Gastroesophageal sphincter (tissue), 4 donors: Measurements from ENCODE around the gene TTC8. TPM values are rescaled to one million over a fixed set of nuclear protein-coding genes. Genes with fewer than 3 reads are reported as not detected.

Experiments
- ATAC-seq: fragments of 150-250 bp; one replicate; pipeline ENCODE4 v1.9.1; 2016; ENCODE audit warnings: mild to moderate bottlenecking, moderate library complexity
- H3K27ac ChIP-seq, 4 donors: fragments of 200-600 bp; sonication (generic) in 3 of 4; 1 replicate in 3 of 4; 2 replicates in 1 of 4; pipeline ENCODE4 v1.5.1; 2016 to 2019
- H3K27me3 ChIP-seq: fragments of 200-600 bp; sonication (generic); one replicate; pipeline ENCODE4 v1.5.1; 2019
- H3K36me3 ChIP-seq, 2 donors: fragments of 200-600 bp; sonication (generic); one replicate each; pipeline ENCODE4 v1.5.1; 2019; ENCODE audit warnings: control low read depth in 1 of 2
- H3K4me1 ChIP-seq, 3 donors: fragments of 200-600 bp; sonication (generic); 1 replicate in 2 of 3; 2 replicates in 1 of 3; pipeline ENCODE4 v1.5.1; 2016 to 2019; ENCODE audit warnings: control low read depth in 2 of 3
- H3K4me3 ChIP-seq, 2 donors: fragments of 200-600 bp; sonication (generic); one replicate each; pipeline ENCODE4 v1.5.1; 2019; ENCODE audit warnings: mild to moderate bottlenecking in 1 of 2, moderate library complexity in 1 of 2
- H3K9me3 ChIP-seq, 3 donors: fragments of 200-600 bp; sonication (generic); one replicate each; pipeline ENCODE4 v1.5.1; 2017 to 2019; ENCODE audit warnings: control low read depth in 2 of 3
- EP300 ChIP-seq: sonication (generic); formaldehyde crosslinking; IDR thresholded peaks from one replicate; pipeline ENCODE4 v1.6.1; 2017; ENCODE audit warnings: antibody characterized with exemption, mild to moderate bottlenecking
- POLR2A ChIP-seq, 2 donors: fragments of 450-650 bp; IDR thresholded peaks; one replicate each; pipeline ENCODE4 v1.6.1; 2017; ENCODE audit warnings: antibody characterized with exemption in 2 of 2, mild to moderate bottlenecking in 2 of 2, moderate library complexity in 1 of 2
- POLR2AphosphoS5 ChIP-seq: sonication (generic); formaldehyde crosslinking; IDR thresholded peaks from one replicate; pipeline ENCODE4 v1.6.1; 2017; ENCODE audit warnings: antibody characterized with exemption
- WGBS, 2 donors: methylation state at CpG; one replicate each; pipeline ENCODE4 v1.1.5; 2018; ENCODE audit warnings: low coverage in 1 of 2; 5-methylcytosine and 5-hydroxymethylcytosine counted together
- total RNA-seq, 4 donors: library from RNA; depleted of rRNA; stranded (reverse); fragments of >200 nt; gene quantifications; one replicate each; pipeline ENCODE4 v1.1.0, GENCODE V29; 2016
- TF ChIP-seq, protein P1 (sequence below), 4 experiments: fragments of 200-600 bp in 2 of 4; fragments of 450-650 bp in 2 of 4; sonication (generic) in 1 of 4; IDR thresholded peaks; one replicate each; pipeline ENCODE4 v1.5.1; 2017 to 2019; ENCODE audit warnings: antibody characterized with exemption in 4 of 4, mild to moderate bottlenecking in 2 of 4, moderate library complexity in 2 of 4

The TTC8 gene
- total RNA-seq, 4 donors from 2014 or later = 17.0 to 35.3 (median 24.8) TPM

DNA sequence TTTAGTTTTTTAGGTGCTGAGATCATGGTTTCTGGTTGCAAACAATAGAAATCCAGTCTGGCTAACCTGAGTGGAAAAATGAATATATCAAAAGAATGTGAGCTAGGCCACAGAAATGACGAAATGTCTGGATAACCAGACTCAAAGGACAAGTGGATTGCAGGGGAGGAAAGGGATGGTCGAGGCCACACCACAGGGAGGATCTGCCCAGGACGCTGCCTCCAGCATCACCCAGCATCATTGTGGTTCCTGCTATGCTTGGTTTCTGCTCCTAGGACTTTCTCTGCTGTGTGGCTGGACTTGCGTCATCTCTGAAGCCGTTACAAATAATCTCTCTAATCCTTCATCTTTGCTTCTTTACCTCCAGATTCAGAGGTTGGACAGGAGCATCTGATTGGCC lies 80.4 kb downstream of the TTC8 start:
- Histone ChIP-seq H3K4me3 (no peak overlapping the region), H3K9me3 (peaks cover 0 to 11% (median 0%) of the 10 kb centered on the region in 3 donors), H3K4me1 (no peaks in the 10 kb centered on the region), H3K36me3 (no peaks in the 10 kb centered on the region), H3K27ac (no peak overlapping the region), H3K27me3 (peaks cover 6% of the 10 kb centered on the region)
- TF ChIP-seq POLR2AphosphoS5 (no peak), POLR2A (IDR thresholded peaks at IDR 0.05) (no peak), EP300 (no peak)
- TF ChIP-seq, protein P1, sequence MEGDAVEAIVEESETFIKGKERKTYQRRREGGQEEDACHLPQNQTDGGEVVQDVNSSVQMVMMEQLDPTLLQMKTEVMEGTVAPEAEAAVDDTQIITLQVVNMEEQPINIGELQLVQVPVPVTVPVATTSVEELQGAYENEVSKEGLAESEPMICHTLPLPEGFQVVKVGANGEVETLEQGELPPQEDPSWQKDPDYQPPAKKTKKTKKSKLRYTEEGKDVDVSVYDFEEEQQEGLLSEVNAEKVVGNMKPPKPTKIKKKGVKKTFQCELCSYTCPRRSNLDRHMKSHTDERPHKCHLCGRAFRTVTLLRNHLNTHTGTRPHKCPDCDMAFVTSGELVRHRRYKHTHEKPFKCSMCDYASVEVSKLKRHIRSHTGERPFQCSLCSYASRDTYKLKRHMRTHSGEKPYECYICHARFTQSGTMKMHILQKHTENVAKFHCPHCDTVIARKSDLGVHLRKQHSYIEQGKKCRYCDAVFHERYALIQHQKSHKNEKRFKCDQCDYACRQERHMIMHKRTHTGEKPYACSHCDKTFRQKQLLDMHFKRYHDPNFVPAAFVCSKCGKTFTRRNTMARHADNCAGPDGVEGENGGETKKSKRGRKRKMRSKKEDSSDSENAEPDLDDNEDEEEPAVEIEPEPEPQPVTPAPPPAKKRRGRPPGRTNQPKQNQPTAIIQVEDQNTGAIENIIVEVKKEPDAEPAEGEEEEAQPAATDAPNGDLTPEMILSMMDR (IDR thresholded peaks at IDR 0.05) = no peak
- 79 to 80% methylated on average over 2 to 4 of the region's 5 CpGs for WGBS, 2 donors
- ATAC-seq = no peak

DNA sequence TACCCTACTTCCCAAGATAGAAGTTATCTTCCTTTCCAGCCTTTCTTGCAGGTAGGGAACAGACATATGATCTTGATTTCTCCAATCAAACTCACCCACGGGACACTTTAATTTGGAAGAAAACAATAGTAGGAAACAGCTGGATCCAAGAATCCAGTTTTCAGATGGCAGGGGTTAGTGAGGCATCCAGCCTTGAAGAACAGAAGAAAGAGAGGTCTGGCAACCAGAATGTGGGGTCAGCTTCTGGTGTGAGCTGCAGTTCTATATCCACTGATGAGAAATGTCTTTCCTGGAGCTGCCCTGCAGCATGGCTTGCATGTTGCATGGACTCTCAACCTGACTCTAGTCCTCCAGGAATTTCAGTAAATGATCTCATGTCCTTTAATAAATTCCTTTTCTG lies 83.8 kb downstream of the TTC8 start:
- ATAC-seq = no peak
- no peak overlapping the region for H3K27ac ChIP-seq
- WGBS, 2 donors = 67 to 100% methylated on average over 1 of the region's 1 CpG

DNA sequence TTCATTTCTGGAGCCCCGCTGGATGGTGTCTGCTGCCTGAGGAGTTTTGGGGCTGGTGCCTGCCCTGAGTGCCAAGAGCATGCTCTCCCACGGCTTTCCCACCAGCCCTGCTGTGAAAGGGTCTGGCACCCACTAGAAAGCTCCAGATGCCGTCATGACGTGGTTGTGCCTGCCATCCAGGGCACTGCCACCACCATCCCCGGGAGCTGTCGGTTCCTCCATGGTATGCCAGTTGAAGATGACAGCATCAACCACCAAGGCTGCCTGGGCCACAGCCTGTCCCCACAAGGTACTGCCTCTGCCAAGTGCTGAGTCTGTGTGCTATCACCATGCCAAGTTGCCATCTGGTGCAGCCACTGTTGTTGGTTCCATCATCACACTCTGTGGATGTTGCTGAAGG lies 85.9 kb downstream of the TTC8 start:
- Histone ChIP-seq H3K27ac (no peak overlapping the region), H3K4me1 (no peaks in the 10 kb centered on the region), H3K27me3 (peaks cover 12% of the 10 kb centered on the region), H3K4me3 (no peak overlapping the region), H3K9me3 (peaks cover 0 to 16% (median 0%) of the 10 kb centered on the region in 3 donors), H3K36me3 (no peaks in the 10 kb centered on the region)
- WGBS, 2 donors = 100% methylated on average over 1 of the region's 6 CpGs; no CpG with 5 or more reads in 1 of the 2 donors
- TF ChIP-seq, protein P1 (IDR thresholded peaks at IDR 0.05) = no peak
- no peak for TF ChIP-seq POLR2A (IDR thresholded peaks at IDR 0.05)
- TF ChIP-seq EP300 = no peak
- TF ChIP-seq POLR2AphosphoS5 = no peak
- ATAC-seq = no peak

More for the DNA sequence above, 83.8 kb downstream of the TTC8 start:
- Histone ChIP-seq H3K4me1 (no peaks in the 10 kb centered on the region), H3K36me3 (no peaks in the 10 kb centered on the region), H3K4me3 (no peak overlapping the region), H3K27me3 (peaks cover 9% of the 10 kb centered on the region), H3K9me3 (peaks cover 0 to 16% (median 0%) of the 10 kb centered on the region in 3 donors)
- TF ChIP-seq POLR2A (IDR thresholded peaks at IDR 0.05) (no peak), EP300 (no peak), POLR2AphosphoS5 (no peak)
- TF ChIP-seq, protein P1 (IDR thresholded peaks at IDR 0.05) = no peak

DNA sequence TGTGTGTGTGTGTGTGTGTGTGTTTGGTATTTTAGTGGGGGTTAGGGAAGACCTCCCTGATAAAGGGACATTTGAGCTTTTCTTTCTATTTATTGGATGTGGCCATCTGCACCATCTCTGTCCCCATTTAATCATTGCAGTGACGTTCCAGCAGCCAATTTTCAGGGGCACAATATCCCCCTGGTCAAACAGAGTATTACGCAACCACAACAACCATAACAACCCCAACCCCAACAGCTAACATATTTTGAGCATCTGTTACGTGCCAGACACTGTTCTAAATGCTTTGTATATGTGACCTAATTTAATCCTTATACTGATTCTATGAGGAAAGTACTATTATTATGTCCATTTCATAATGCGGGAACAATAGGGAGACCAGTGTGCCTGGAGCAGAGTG lies 87.4 kb downstream of the TTC8 start:
- H3K4me1 ChIP-seq = no peaks in the 10 kb centered on the region
- no peak for ATAC-seq
- TF ChIP-seq, protein P1 (IDR thresholded peaks at IDR 0.05) = no peak
- no peak for TF ChIP-seq POLR2AphosphoS5
- no peak for TF ChIP-seq EP300
- TF ChIP-seq POLR2A (IDR thresholded peaks at IDR 0.05) = no peak

DNA sequence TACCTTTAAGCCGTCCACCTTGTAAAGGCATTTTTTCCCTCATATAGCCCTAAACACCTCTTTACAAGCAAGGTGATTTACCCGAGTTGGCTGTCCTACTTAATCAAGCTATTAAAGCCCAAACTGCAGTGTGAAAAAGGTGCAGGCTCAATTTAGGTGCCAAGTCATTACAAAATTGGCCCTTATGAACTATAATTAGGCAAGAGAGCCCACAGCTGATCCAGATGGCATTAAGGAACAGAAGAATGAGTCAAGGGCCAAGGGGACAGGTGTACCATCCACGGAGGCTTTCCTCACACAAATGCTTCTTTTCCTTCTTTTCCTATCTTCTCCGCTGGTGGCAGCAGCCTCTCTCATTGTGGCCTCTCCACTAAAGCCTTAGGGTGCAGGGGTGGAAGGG lies 90.5 kb downstream of the TTC8 start:
- no peaks in the 10 kb centered on the region for H3K4me1 ChIP-seq
- no peak for ATAC-seq
- 44 to 77% methylated on average over 2 to 3 of the region's 4 CpGs for WGBS, 2 donors
- no peak for TF ChIP-seq POLR2AphosphoS5
- no peak for TF ChIP-seq POLR2A (IDR thresholded peaks at IDR 0.05)
- TF ChIP-seq, protein P1 (IDR thresholded peaks at IDR 0.05) = no peak
- no peak for TF ChIP-seq EP300
- H3K36me3 ChIP-seq = no peaks in the 10 kb centered on the region
- peaks cover 12% of the 10 kb centered on the region for H3K27me3 ChIP-seq
- no peak overlapping the region for H3K4me3 ChIP-seq
- H3K9me3 ChIP-seq = peaks cover 0 to 5% (median 0%) of the 10 kb centered on the region in 3 donors
- no peak overlapping the region for H3K27ac ChIP-seq

More for the DNA sequence above, 87.4 kb downstream of the TTC8 start:
- Histone ChIP-seq H3K27me3 (peaks cover 12% of the 10 kb centered on the region), H3K4me3 (no peak overlapping the region), H3K36me3 (no peaks in the 10 kb centered on the region), H3K9me3 (peaks cover 0 to 16% (median 0%) of the 10 kb centered on the region in 3 donors), H3K27ac (no peak overlapping the region)
- 77 to 83% methylated on average over 1 to 4 of the region's 4 CpGs for WGBS, 2 donors
